Renal cortex interstitium (tissue), 11 donors: ENCODE results near the gene PCGF2. TPM values are rescaled to one million over a fixed set of nuclear protein-coding genes. Genes with fewer than 3 reads are reported as not detected.

Experiments
- DNase-seq, 11 donors: peaks; one replicate each; pipeline ENCODE4 v3.0.0-alpha.2; 2013; ENCODE audit warnings: low read depth in 9 of 11, low spot score in 4 of 11; ENCODE audit errors: extremely low read depth in 1 of 11
- polyA plus RNA-seq, 3 donors: library from polyadenylated mRNA; unstranded; fragments of 120-200 nt; gene quantifications; one replicate each; pipeline ENCODE4 v1.2.1, GENCODE V29; 2013; ENCODE audit not compliant: insufficient read length in 3 of 3

The PCGF2 gene
- polyA plus RNA-seq, 3 donors = 59.7 to 93.8 (median 84.0) TPM

DNA sequence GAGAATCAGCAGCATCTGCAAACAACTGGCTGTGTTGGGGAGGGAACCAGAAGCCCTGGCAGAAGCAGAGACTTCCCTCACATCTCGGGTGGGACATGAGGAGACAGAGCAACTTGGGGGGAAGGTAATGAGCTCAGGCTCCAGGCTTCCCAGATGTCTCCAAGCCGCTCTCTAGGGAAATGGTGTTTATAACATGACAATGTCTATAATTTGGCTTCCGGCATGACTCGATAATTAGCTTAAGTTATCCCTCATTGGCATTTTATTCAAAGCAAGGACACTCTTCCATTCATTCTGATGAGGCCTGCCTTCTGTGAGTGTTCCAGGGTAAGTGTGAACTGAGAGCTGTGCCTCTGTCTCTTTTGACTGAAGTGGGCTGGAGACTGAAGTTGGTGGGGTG lies 57.8 kb downstream of the PCGF2 start:
- DNase-seq = no peak

DNA sequence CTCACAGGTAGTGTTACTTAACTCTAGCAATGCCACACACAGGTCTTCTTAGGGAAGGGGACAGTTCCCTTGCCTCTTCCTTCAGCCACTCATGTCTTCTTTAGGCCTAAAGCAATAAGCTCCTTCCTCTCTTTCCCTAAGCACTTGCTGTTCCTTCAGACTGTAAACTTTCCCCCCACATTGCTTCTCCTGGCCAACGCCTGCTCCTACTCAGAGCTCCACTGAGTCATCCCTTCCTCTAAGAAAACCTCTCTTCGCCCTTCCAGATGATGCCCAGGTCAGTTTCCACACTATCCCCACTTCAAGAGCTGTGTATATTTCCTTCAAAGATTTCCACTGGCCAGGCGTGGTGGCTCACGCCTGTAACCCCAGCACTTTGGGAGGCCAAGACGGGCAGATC lies 60.9 kb downstream of the PCGF2 start:
- no peak for DNase-seq

DNA sequence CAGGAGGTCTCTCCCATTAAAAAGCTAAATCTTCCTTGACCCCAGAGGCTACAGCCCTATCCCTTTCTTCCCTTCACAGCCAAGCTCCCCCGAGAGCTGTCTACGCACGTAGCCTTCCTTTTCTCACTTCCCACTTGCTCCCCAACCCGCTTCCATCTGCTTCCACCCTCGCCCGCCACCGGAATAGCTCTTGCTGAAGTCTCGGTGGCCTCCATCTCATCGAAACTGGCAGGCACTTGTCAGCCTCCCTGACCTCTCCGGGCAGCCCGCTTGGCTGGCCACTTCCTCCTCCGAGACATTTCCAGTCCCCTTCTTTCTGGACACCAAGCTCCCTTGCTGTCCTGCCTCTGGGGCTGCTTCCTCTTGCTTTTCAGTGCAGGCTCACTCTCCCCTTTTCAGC lies 62.6 kb downstream of the PCGF2 start:
- DNase-seq = no peak

Other genes with a start within 250 kb of the PCGF2 start
- 1 to 10 TPM; 3.0 to 6.9 (median 5.3) TPM for gene SRCIN1, start 142.4 kb downstream of the PCGF2 start, polyA plus RNA-seq
- gene EPOP, start 73.4 kb downstream of the PCGF2 start, polyA plus RNA-seq = 1 to 10 TPM; 1.8 to 1.9 (median 1.8) TPM
- 100 to 1,000 TPM in 1 of 3 donors, 10 to 100 TPM in 2; 89.7 to 146 (median 93.1) TPM for gene MLLT6, start 43.1 kb downstream of the PCGF2 start, polyA plus RNA-seq
- 10 to 100 TPM; 11.5 to 12.5 (median 11.9) TPM for gene CISD3, start 18.0 kb downstream of the PCGF2 start, polyA plus RNA-seq
- 100 to 1,000 TPM; 105 to 120 (median 109) TPM for gene PSMB3, start 4.4 kb upstream of the PCGF2 start, polyA plus RNA-seq
- gene PIP4K2B, start 51.2 kb upstream of the PCGF2 start, polyA plus RNA-seq = 10 to 100 TPM; 73.9 to 87.2 (median 80.9) TPM
- 10 to 100 TPM; 22.1 to 30.2 (median 26.8) TPM for gene CWC25, start 77.0 kb upstream of the PCGF2 start, polyA plus RNA-seq
- 1,000 to 10,000 TPM; 2,289 to 2,767 (median 2,734) TPM for gene RPL23, start 105.4 kb upstream of the PCGF2 start, polyA plus RNA-seq
- 100 to 1,000 TPM; 132 to 165 (median 143) TPM for gene LASP1, start 121.7 kb upstream of the PCGF2 start, polyA plus RNA-seq
- gene FBXO47, start 219.1 kb upstream of the PCGF2 start, polyA plus RNA-seq = under 1 TPM in 1 of 3 donors, not detected in 2; 0.07 TPM